ENCODE results near the gene EVX1.

Gene EVX1

DNA sequence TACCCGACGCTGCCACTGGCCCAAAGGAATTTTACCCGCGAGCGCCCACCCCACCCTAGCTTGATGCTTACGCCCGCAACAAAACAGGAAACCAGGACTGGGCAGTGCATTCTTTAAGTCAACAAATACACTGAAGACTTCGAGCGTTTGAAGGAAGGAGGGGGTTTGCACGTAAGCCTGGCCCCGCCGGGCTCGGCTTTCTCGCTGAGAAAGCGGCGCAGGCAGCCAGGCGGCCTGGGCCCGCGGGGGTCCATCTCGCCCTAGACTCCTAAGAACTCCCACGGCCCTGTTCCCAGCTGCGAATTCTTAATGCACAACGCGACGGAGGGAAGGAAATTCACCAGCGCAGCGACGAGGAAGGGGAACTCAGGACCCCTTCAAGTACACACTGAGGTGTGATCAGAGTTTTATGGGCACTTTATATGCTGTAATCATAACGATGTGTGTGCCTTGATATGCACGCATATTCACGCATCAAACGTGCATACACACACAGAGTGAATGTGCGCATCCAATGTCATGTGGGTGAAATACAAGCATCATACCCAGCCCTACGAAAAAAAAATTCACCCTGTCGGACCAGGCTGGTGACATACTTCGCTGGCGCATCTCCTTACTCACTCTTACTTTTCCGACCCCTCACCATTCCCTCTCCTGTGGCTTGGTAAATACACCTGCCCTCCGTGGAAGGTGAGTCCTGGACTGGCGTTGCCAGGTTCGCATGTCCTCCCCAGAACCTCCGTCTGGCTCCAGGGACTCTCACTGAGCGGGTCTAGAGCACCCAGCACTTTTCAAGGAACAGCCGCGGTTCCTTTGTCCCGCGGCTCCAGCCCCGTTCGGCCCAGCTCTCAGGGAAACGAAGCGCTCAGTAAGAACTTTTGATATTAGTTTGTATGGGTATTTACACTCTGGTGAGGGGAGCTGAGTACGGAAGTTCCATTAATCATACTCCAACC is 37.0 kb upstream of the EVX1 start:
- DNase-seq (ENCODE audit: low read depth in 3 of 3) = no peak

DNA sequence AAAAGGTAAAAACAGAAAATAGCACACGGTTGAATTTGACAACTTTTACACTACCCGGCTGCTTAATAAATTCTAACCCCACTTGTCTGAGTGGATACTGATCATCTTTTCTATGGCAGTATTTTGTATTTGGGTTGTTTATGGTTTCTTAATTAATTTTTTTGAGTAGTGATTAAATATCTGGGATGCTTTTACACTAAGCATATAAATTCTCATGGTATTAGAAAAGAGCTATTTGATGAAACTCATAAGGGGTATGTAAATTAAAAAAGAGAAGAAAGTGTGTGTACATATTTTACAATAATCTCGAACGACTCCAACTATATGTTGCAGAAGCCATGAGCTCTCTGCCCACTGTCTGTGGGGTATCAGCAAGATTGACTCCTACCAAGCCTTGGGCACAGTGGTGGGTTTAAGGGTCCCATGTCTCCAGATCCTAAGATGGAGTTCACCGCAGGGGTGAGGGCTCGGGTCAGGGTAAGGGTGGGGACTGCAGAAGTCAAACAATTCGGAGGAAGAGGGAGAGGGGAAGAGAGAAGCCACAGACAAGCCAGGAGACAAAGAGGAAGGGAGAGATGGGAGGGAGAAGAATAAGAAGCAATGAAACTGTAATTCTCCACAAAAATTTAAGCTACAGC is 35.1 kb upstream of the EVX1 start:
- DNase-seq (ENCODE audit: low read depth in 3 of 3) = no peak

DNA sequence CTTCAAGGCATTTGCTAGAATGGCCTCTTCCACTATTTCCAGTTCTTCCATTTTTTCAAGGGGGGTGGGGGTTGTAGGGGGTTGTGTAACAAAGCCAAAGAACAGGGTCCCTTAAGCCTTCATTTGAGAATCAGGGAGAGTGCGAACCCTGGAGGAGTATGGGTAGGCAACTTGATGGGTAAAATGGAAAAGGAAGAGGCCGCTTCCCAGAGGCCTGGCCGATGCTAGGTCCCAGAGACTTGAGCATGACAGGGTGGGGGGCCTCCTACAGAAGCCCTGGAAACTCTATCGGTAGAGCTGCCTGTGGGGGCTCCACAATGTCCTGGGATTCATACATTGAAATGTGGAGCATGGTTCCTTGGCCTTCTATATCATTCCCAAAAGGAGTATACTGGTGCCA is 33.6 kb upstream of the EVX1 start:
- DNase-seq (ENCODE audit: low read depth in 3 of 3) = no peak

DNA sequence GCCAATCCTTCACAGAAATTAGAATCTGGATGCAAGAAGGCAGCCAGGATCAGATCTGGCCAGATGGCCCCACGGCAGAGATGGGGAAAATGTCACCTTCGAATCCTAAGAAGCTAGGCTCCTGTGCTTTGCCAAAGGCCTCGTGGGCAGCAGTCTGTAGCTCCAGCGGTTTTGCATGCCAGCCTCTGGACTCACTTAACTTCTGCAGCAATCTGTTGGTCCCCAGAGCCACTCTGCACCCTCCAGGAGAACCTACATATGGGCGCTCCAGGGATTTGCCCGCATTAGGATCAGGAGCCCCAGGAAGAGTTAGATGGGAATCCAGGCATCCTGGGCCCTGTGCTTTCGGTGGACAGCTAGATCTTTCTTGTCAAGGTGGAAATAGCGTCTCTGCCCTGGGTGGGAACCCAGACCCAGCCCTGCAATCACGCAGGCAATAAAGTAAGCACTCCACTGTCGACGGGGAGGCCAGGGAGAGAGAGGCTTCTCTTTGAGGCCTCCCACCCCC is 32.6 kb upstream of the EVX1 start:
- DNase-seq (ENCODE audit: low read depth in 3 of 3) = no peak

DNA sequence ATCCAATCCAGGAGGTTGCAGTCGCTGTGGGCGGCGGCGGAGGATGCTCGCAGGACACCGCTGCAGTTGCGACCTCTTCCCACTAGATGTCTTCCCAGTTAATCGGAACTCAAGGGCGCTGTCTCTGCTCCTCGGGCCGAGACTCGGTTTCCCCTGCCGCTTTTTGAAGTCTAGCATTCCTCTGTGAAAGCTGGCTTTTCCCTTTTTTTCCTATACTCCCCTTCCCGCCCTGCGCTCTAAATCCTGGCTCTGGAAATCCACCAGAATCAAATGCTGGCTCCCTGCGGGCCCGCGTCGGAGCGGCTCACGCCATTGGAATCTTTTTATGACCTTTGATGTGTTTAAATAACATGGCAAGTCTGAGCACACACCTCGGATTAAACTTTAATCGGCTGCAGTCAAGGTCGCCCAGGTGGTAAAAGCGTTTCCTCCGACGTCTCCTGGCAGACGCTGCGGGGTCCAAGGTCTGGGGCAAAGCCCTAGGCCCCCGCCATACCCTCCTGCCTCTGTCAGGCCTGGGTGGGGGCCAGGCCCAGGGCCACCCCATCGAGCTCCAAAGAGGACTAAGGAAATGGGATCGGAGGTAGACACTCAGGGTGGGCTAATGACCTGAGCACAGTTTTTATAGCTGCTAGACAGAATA is 32.0 kb upstream of the EVX1 start:
- no peak for DNase-seq (ENCODE audit: low read depth in 3 of 3)

DNA sequence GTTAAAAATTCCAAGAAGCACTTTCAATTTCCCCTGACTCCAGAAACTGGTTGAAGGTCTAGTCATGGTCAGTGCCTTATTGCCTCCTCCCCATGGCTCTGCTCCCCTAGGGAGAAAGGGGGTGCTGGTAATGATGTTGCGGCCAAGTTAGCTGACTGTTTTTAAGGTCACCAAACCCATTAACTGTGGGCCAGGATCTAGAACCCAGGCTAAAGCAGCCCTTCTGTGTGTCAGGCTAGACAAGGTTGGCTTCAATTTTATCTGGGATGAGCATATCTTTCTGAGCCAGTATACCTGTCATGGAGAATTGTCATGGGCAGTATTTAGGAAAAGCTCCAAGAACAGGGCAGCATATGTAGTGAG is 31.5 kb upstream of the EVX1 start:
- DNase-seq (ENCODE audit: low read depth in 3 of 3) = no peak

DNA sequence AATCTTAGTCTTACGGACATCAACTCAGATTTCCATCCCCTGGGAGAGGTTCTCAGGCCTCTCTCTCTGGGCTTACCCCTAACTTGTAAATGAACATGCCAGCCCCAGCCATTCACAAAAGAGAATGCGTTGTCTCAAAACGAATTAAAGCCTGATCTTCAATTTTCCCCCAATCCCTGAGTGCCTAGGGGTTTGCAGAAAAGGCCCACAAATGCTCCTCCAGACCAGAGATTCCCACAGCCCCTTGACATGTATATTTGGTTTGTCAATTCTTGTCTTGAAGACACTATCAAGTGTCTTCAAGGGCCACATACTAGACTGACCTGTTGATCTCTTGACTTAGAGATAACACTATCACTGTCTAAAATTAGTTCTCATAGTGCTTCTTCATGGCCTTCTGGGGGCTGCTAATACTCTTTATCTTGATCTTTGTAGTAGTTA is 30.8 kb upstream of the EVX1 start:
- DNase-seq (ENCODE audit: low read depth in 3 of 3) = no peak

DNA sequence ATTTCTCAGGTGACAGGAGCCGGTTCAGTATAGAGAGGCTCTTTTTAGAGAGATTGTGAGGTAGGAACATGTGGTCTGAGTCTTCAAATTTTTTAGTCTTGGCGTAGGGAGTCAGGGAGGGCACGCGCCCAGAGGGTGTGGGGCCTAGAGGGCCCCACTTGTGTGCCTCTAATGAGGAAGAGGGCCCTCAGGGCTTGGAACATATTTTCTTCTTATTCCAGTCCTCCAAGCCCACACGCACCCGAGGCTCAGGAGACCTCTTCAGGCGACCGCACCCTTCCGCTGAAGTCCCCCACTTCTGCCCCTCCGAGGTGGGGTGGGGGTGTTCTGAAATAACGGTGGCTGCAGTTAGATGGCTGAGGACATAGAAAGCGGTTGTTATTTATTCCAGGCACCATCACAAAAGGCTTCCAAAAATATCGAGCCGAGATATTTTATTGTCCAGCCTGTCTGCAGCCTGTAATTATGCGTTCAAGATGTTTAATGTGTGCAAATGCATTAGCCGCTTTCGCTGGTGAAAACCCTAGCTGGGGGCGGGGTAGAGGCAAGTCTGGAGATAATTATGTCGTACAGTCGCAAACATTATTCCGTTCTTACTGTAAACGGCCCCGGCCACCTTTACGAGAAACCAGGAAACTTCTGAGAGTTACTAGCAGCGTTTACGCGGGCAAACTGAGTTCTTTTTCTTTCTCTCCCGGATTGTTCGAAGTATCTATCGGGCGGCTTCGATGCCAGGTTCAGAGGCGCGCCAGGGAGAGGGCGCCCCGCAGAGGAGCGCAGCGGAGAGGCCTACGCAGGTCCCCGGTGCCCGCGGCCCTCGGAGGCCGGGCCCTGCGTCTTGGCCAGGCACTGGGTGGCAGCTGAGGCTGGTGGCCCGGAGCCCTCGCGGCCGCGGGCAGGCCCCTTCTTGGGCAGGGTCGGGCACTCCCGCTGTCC is 29.8 kb upstream of the EVX1 start:
- no peak for DNase-seq (ENCODE audit: low read depth in 3 of 3)

DNA sequence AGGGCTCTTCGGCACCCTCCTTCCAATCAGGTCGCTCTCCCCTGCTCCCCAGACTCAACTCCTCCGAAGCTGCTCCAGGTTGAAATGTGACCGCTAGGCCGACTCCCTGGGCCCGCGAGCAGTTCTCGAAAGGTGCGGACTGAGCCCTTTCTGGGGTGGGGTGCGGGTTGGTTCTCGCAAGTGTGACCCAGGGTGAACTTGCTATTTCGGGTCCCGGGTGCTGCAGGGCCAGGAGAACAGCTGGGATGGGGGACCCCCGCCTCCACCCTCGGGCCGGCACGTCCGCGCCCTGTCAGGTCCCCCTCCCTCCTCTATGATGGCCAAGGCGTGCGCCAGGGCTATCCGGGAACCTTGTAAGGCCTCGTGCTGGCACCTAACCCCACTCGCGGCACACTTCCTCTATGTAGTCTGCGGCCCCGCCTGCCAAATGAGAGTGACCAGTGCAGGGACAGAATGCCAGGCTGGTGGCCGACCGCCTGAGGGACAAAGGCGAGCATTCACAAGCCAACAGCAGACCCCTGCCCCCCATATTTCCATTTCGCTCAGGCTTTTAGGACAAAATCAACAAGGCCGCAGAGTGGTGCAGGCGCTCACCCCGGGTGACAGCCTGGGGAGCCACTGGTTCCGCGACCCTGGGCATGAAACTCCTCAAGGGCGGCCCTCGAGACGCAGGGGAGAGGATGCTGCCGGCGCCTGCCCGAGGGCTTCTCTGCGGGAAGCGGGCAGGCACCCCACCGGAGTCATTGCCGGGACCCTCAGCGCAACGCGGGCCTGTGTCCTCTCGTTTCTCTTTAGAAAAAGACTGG is 29.0 kb upstream of the EVX1 start:
- DNase-seq (ENCODE audit: low read depth in 3 of 3) = no peak

DNA sequence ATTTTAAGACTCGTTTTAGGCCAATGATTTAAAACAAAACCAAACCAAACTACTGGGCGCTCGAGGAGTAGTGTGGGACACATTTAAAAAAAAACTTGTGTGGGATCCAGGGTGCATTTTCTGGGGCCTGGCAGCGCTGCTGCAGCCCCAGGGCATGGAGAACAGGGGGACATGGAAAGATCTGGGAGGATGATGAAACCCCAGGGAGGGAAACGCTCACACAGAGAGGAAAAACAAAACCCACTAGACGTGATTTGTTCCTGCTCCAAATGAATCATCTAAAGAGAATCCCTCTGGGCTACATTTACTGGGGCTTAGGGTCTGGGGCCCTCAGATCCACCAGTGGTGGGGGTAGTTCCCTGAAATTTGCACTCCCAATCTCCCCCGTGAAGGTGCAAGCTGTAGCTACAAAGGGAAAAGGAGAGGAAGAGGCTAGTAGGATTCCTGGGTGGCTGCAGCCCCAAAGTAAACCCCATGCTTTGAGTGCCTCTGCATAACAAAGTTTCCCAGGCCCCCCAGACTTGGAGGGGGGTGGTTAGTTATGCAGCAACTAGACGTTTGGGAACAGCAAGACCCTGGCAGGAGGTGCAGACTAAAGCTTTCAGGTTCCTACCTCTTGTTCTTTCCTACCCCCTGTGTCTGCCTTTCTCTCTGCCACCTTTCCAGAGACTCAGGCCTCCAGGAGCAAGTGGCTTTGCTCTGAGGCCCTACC is 28.2 kb upstream of the EVX1 start:
- no peak for DNase-seq (ENCODE audit: low read depth in 3 of 3)

DNA sequence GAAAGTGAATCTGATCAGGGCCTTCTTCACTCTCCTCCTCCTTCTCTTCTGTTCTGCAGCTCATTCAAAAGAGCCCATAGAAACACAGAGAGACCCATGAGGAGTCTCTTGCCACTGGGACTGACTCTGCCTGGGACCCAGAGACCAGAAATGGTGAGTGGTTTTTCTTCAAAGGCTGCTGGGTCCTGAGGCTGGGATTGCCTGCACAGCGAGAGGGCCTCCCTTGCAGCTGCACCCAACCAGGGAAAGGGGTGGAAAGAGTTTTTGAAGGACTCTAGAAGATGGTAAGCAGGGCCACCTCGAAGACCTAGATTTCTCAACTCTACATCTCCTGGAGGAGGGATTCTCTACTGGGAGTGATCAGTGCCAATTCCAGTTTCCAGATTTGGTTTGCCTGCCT is 27.2 kb upstream of the EVX1 start:
- DNase-seq (ENCODE audit: low read depth in 3 of 3) = no peak

DNA sequence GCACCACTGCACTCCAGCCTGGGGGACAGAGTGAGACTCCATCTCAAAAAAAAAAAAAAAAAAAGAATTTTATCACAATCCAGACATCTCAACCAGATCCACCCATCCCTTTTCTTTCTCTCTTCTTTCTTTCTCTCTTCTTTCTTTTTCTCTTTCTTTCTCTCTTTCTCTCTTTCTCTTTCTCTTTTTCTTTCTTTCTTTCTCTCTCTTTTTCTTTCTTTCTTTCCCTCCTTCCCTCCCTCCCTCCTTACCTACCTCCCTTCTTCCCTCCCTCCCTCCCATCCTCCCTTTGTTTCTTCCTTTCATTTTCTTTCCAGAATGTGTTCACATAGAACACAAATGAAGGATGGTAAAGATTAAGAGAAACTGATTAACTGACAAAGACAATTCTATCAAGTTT is 24.7 kb upstream of the EVX1 start:
- no peak for DNase-seq (ENCODE audit: low read depth in 3 of 3)

DNA sequence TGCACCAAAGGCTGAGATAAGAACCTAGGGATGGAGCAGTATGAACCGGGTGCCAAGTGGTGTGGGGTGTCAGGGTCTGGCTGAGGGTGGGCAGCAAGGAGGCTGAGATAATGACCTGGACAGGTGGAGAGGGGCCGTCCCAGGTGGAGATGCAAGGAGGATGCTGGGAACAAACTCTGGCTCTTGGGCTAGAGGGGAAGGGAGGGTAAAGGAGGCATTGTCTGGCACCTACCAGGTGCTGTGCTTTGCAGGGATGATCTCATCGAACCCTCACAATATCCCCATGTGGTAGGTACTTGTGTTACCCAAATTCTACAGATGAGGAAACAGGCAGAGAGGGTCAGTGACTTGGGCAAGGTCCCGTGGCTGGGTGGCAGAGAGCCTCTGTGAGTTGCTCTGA is 22.8 kb upstream of the EVX1 start:
- no peak for DNase-seq (ENCODE audit: low read depth in 3 of 3)

DNA sequence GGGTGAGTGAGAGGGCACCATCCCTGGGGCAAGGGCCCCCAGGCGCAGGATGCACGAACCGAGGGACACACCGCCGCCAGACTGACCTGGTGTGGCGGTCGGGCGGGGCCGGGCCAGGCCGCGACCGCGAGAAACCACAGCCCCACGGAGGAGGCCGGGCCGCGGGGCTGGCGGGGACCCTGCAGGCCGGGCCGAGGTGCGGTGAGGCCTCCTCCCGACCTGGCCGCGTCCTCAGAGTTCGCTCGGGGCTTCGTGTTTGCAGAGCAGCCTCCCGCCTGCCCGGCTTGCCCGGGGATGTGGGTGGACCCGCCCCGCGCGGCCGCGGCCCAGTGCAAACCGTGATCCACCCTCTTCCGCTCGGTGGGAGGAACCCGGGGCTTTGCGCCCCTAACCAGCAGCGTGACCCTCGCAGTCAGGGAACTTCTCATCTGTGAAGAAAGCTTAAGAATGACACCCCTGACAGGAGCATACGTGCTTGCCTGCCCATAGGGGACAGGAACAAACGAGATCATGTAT is 22.1 kb upstream of the EVX1 start:
- no peak for DNase-seq (ENCODE audit: low read depth in 3 of 3)

DNA sequence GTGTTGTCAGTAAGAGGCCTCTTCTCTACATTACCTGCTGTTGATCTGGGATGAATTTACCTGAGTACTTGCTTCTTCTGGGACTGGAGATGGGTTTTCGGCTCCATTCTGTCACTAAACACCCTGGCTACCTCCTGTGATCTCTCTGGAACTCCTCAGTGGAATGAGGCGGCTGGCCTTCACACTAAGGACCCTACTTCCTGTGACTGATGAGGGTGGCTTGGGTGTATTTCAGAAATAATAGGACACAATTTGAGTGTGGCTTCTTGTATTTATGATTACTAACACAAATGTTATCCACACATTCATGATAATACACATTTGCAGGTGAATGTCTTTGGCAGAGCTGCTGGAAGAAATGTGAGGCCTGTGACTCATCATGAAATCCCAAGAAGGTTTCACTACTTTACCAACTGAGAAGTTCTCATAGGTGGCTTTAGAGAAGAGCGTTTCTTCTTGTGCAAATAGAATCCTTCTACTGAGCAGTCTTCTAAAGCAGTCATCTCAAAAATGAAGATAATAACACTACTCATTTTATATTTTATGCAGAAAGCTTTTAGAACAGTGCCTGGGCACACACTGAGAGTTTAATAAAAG is 21.3 kb upstream of the EVX1 start:
- no peak for DNase-seq (ENCODE audit: low read depth in 3 of 3)

DNA sequence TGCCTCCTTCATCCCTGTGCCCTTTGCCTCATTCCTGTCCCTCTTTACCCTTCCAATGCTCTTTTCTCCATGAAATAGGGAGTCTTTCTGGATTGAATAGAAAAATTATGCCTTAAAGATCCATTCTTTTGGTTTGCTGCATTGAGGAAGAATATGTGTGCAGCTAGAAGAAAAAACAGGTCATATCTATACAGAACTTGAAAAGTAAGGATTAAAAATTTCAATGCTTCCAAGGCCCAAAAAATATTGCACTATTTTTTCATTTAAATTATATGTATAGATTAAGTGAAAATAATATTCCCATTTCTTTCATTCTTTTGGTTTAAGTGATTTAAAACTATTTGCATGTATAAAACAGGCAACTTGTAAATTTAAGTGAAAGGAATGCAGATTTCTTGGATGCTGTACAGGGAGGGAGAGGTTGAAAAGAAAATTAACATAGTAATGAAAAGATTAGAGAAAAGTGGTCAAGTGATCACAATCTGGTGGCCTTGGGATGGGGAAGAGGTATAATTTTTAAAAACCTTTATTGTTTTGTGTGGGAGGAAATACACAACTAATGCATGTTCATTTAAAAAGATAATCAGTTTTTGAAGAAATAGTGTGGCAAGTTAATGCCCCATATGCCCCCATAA is 18.5 kb upstream of the EVX1 start:
- DNase-seq (ENCODE audit: low read depth in 3 of 3) = no peak

DNA sequence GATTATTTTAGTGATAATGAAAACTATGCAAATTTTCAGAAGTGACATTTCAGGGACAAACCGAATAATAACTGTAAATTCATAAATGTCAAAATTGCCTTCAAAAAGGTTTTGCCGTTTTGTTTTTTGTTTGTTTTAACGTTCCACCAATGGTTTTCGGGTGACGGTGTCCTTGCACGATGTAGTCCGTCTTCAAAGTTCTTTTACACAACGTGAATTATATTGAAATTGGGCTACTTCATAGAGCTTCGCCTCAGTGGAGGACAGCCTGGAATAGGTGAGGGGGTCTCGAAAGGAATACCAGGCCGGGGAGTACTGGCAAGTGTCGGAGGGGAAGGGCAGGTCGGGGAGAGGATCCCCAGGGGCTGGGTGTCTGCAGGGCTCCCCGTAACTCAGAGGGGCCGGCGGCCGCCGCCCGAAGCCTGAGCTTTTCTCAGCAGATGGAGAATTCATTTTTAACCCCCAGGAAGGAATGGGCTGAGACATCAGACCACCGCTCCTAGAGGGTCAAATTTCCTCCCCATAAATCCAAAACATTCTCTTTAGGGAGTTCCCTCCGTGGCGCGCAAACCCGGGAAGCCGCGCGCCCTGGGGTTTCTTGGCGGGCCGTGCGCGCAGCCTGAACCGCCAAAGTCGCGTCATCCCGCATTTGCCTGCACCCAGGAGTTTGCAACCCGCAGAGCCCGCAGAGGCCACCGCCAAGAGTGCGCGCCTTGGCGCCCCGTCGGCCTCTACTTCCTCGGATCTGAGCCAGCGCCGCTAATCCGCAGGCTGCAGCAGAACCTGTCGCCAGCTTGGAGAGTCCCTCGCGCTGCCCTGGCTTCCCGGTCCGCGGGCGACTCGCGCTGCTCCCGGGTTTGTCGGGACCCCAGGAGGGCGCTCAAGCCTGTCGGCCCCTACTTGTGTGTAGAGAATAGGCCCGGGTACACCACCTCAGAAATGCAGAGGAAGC is 17.3 kb upstream of the EVX1 start:
- DNase-seq (ENCODE audit: low read depth in 3 of 3) = no peak

DNA sequence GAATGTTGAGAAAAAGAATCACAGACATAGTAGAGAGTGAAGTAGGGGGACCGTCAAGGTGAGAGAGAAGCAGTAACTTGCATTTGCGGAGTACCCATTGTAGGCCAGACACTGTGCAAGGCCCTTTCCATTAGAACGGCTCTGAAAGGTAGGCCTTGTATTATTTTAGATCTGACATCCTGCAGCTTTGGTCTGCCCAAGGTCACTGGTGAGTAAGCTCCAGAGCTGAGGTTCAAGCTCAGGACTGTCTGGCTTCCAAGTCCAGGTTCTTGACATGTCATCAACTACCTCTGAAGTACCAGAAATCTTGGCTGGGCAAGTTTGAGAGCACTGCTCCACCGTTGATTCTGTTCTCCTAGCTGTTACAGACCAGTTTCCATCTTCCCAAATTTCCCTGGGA is 13.2 kb upstream of the EVX1 start:
- no peak for DNase-seq (ENCODE audit: low read depth in 3 of 3)

All from stimulated activated CD4-positive, alpha-beta T cell treated with anti-CD3 and anti-CD28 coated beads, TNF-alpha, amount 100 ng/mL, for 4 hours (primary cell).